ENCODE measurements around the gene HNRNPLL. TPM values are rescaled to one million over a fixed set of nuclear protein-coding genes. Genes with fewer than 3 reads are reported as not detected.

Gene HNRNPLL
- total RNA-seq, 1 experiment from 2014 or later, result 43.2 TPM

GRCh38 chr2:38556006-38556801, 46.5 kb downstream of the HNRNPLL start:
- ChIA-PET POLR2A (no interaction called here), CTCF (interaction anchor here (0.9 to 1.5 kb wide), 4 partner anchors 8 to 240 kb away, joined by 3 to 5 read pairs (median 4); no protein-coding TSS in a partner anchor), RAD21 (ENCODE audit: low non-redundant PET in 1 of 2, low total read pairs in 2 of 2, uncharacterized antibody in 2 of 2, unreplicated experiment in 2 of 2) (no interaction called here)
- Histone ChIP-seq H3K36me3 (ENCODE audit: control insufficient read depth in 1 of 2, insufficient read depth in 2 of 2, low read length in 2 of 2) (peaks cover 0 to 2% of the 10 kb centered on the region in 2 experiments; a peak in 1 of 4 replicates), H3K4me2 (ENCODE audit: low read length) (no peak overlapping the region), H3K27ac (ENCODE audit: low read depth, low read length) (no peak overlapping the region), H3K79me2 (ENCODE audit: insufficient read depth, low read length) (no peaks in the 10 kb centered on the region), H3K27me3 (ENCODE audit: insufficient read depth, low read length) (no peaks in the 10 kb centered on the region), H3K9me3 (ENCODE audit: control insufficient read depth in 1 of 2, insufficient read depth in 1 of 2, low read depth in 1 of 2, low read length in 2 of 2) (no peaks in the 10 kb centered on the region), H3K4me3 (replicated peaks in 1 of 2; ENCODE audit: low read depth in 1 of 2, low read length in 2 of 2) (no peak overlapping the region), H4K20me1 (ENCODE audit: insufficient read depth) (no peaks in the 10 kb centered on the region), H3K9ac (ENCODE audit: low read length) (no peak overlapping the region), H2AFZ (ENCODE audit: low read depth, low read length, poor library complexity, severe bottlenecking) (no peak overlapping the region), H3K4me1 (ENCODE audit: control insufficient read depth in 1 of 2, insufficient read depth in 2 of 2, low read length in 2 of 2) (no peaks in the 10 kb centered on the region), H3K9me2 (ENCODE audit: insufficient read depth) (no peaks in the 10 kb centered on the region)
- TF ChIP-seq POLR2A (IDR thresholded peaks at IDR 0.05; ENCODE audit: borderline replicate concordance, extremely low read depth, insufficient read depth, insufficient read length) (no peak), REST (IDR thresholded peaks at IDR 0.05; ENCODE audit: low read depth) (no peak)
- intact Hi-C loops (cut with micrococcal nuclease), result no loop called here
- no TSS peak for BruUV-seq (replicated peaks)
- ATAC-seq (no peak), DNase-seq (ENCODE audit: low read depth, low spot score) (no peak)

- Histone ChIP-seq H3K9ac (ENCODE audit: low read length) (no peak overlapping the region), H3K27ac (ENCODE audit: low read depth, low read length) (no peak overlapping the region), H3K4me1 (ENCODE audit: control insufficient read depth in 1 of 2, insufficient read depth in 2 of 2, low read length in 2 of 2) (no peaks in the 10 kb centered on the region), H3K79me2 (ENCODE audit: insufficient read depth, low read length) (no peaks in the 10 kb centered on the region), H3K9me2 (ENCODE audit: insufficient read depth) (no peaks in the 10 kb centered on the region), H2AFZ (ENCODE audit: low read depth, low read length, poor library complexity, severe bottlenecking) (no peak overlapping the region), H3K36me3 (ENCODE audit: control insufficient read depth in 1 of 2, insufficient read depth in 2 of 2, low read length in 2 of 2) (no peaks in the 10 kb centered on the region), H4K20me1 (ENCODE audit: insufficient read depth) (no peaks in the 10 kb centered on the region), H3K4me2 (ENCODE audit: low read length) (no peak overlapping the region), H3K27me3 (ENCODE audit: insufficient read depth, low read length) (no peaks in the 10 kb centered on the region), H3K4me3 (replicated peaks in 1 of 2; ENCODE audit: low read depth in 1 of 2, low read length in 2 of 2) (no peak overlapping the region), H3K9me3 (ENCODE audit: control insufficient read depth in 1 of 2, insufficient read depth in 1 of 2, low read depth in 1 of 2, low read length in 2 of 2) (no peaks in the 10 kb centered on the region)
- TF ChIP-seq RAD21 (IDR thresholded peaks at IDR 0.05; ENCODE audit: low read depth) (peak; percentile 28; the same call in 1 of the 2 replicates), SP1 (IDR thresholded peaks at IDR 0.05; ENCODE audit: low read depth) (no peak), CTCF (IDR thresholded peaks at IDR 0.05 in 2 of 3, conservative IDR thresholded peaks at IDR 0.05 in 1 of 3; ENCODE audit: borderline replicate concordance in 1 of 3, insufficient read depth in 1 of 3, low read depth in 2 of 3, low read length in 2 of 3) (peak; percentile 24 to 58 (median 42); a peak in 4 of 6 replicates)
- POLR2A ChIA-PET, result interaction anchor here (1.6 kb wide), 1 partner anchor 196 kb away, joined by 4 read pairs; the partner anchor contains the start of gene SRSF7
- BruUV-seq (replicated peaks), result no TSS peak
- intact Hi-C loops (cut with micrococcal nuclease), result no loop called here
- ATAC-seq, result peak; percentile 83
- no peak for DNase-seq (ENCODE audit: low read depth, low spot score)
- CTCF ChIA-PET, result interaction anchor here (0.6 to 1.5 kb wide), 6 partner anchors 9 to 239 kb away, joined by 3 to 8 read pairs (median 3); no protein-coding TSS in a partner anchor
- RAD21 ChIA-PET (ENCODE audit: low non-redundant PET in 1 of 2, low total read pairs in 2 of 2, uncharacterized antibody in 2 of 2, unreplicated experiment in 2 of 2), result no interaction called here
Observed at GRCh38 chr2:38554973-38555595, 47.6 kb downstream of the HNRNPLL start.
